ENCODE data around the gene TNFRSF6B.

DNA sequence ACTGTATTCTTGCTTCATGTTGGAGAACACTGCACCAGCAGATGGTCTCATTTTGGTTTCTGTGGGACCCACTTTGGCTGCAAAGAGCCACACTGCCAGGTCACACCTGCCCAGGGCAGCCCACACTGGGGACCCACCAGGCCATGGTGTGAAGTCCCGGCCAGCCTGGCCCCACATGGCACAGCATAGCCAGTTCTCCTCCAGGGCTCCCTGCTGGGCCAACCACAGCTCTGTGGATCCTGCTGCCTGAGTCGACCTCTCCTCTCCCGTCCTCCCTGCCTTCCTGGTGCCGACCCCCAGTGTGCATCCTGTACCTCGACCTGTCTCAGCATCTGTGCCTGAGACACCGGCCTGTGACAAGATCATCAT is 8.3 kb downstream of the TNFRSF6B start:
- TF ChIP-seq POLR2A (IDR thresholded peaks at IDR 0.05): no peak
- TF ChIP-seq, protein P1, sequence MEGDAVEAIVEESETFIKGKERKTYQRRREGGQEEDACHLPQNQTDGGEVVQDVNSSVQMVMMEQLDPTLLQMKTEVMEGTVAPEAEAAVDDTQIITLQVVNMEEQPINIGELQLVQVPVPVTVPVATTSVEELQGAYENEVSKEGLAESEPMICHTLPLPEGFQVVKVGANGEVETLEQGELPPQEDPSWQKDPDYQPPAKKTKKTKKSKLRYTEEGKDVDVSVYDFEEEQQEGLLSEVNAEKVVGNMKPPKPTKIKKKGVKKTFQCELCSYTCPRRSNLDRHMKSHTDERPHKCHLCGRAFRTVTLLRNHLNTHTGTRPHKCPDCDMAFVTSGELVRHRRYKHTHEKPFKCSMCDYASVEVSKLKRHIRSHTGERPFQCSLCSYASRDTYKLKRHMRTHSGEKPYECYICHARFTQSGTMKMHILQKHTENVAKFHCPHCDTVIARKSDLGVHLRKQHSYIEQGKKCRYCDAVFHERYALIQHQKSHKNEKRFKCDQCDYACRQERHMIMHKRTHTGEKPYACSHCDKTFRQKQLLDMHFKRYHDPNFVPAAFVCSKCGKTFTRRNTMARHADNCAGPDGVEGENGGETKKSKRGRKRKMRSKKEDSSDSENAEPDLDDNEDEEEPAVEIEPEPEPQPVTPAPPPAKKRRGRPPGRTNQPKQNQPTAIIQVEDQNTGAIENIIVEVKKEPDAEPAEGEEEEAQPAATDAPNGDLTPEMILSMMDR (IDR thresholded peaks at IDR 0.05): no peak
